Occipital lobe (tissue), 2 donors: Measurements from ENCODE around the gene IRF8. TPM values are rescaled to one million over a fixed set of nuclear protein-coding genes. Genes with fewer than 3 reads are reported as not detected.

Experiments
- DNase-seq: peaks from one replicate; lab custom pipeline; 2025; lab: John Stamatoyannopoulos, UW
- total RNA-seq: library from RNA; depleted of rRNA; stranded (reverse); fragments of >200 nt; gene quantifications from one replicate; pipeline ENCODE4 v1.2.3, GENCODE V29; 2014

The IRF8 gene
- total RNA-seq, 1 donor from 2014 or later, result 9.8 TPM

DNA sequence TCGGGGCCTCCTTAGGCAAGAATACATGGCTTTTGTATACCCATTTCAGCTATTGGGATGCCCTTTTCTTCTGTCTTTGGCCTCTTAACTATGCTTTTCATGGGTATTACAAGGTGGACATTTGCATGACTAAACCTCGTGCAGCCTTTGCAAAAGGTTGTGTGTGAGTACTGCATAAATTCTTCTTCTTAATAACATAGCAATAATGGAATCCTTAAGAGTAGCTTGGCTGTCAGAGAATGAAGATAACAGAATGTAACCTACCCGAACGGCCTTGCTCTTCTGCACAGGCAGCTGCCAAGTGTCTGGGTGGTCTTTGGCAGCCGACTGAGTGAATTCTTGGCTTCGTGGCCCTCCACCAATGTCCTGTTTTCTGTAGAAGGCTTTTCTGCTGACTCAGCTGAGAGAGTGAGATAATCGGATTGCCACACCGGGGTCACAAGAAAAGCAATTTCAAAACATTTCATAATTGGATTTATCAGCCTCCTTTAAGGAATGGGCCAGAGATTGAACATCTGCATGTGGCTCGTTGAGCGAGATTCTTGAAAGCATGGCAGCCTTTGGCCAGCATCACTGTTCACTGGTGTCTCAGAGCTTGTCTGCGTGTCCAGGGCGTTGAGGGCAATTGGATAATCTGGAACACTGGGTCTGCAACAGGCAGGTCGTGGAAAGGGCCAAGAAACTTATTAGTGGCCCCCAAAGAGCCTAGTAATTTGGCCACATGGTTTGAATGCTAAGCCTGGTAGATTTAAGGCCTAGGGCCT is 13.4 kb downstream of the IRF8 start:
- DNase-seq, result no peak

DNA sequence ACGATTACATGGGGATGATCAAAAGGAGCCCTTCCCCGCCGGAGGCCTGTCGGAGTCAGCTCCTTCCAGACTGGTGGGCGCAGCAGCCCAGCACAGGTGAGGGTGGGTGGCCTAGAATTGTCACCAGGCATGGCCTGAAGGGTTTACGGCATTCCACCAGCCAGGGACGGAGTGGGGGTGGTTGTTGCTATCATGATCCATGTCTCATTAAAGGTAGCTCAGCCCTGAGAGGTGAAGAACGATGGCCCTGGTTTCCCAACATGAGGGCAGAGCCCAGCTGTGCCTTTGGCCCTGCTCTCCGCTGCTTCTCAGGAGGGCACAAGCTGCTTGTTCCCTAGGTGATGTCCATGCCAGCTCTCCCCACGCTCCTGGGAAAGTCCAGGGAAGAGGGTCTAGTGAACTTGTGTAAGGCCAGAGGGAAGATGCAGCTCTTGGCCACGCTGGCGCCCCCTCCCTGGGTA is 14.2 kb downstream of the IRF8 start:
- no peak for DNase-seq

DNA sequence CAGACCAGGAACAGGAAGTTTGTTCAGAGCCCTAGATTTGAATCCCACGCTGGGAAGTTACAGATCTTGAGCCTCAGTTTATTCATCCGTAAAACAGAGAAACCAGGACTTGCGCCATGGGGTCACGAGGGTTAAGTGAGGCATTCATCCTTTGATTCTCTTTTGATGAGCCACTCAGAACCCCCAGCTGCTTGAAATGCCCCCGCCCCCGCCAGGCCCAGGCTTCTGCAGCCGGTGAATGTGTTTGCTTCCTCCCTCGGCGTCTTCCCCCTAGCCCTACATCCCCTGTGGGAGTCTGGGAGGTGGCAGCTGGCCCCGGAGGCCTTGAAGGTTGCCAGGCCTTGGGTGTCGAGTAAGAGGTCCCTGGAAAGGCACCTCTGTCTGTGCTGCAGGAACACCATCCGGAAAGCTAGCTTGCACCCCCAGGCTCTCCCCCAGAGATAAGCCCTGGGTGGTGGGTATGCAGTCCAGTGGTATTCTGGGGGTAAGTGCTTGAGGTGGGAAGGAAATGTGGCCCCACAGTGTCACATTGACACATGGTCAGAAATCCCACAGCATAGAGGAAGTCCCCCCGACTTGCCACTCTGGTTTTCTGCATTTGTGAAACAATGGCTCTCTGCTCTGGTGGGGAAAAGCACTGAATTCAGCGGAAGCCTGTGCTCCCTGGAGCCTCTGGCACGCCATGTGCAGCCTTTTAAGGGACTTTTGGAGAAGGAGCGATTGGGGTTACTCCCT is 14.9 kb downstream of the IRF8 start:
- DNase-seq, result no peak

DNA sequence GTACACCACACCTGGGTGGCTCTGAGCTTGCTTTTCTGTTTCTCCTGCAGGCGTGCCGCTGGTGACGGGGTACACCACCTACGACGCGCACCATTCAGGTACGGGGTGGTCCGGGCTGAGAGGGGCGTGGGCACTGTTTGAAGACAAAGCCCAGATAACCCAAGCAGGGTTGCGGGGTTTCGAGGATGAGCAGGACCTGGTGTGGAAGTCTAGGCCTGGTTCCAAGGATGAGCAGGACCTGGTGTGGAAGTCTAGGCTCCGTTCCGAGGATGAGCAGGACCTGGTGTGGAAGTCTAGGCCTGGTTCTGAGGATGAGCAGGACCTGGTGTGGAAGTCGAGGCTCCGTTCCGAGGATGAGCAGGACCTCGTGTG is 15.4 kb downstream of the IRF8 start:
- DNase-seq, result no peak

DNA sequence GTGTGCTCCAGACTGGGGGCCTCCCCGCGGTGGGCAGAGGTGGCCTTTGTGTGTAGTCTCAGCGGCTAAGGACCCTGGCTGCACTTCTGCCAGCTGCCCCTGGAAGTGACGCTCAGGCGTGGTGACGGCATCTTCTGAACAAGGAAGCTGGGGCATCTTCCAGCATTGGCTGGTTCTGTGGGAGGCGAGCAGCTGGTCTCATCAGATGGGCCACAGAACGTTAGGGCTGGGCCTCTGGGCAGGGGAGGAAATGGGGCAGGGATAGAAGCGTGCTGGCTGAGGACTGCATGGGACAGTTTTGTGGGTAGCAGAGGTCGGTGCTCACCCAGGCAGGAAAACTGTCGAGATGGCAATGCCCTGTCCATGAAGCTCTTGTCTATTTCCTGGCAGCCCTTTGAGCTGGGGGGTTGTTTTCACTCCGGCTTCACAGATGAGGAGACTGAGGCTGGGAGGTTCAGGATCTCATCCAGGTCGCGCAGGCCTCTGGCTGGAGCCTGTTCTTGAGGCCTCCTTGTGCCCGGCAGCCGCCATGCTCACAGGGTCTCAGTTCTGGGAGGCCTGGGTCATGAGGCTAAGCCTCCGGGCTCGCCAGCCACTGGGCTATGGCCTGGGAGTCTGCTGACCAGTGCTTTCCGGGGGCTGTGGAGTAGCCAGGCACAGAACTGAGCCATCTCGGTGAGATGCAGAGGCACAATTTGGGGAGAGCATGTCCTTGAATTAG is 16.3 kb downstream of the IRF8 start:
- no peak for DNase-seq

DNA sequence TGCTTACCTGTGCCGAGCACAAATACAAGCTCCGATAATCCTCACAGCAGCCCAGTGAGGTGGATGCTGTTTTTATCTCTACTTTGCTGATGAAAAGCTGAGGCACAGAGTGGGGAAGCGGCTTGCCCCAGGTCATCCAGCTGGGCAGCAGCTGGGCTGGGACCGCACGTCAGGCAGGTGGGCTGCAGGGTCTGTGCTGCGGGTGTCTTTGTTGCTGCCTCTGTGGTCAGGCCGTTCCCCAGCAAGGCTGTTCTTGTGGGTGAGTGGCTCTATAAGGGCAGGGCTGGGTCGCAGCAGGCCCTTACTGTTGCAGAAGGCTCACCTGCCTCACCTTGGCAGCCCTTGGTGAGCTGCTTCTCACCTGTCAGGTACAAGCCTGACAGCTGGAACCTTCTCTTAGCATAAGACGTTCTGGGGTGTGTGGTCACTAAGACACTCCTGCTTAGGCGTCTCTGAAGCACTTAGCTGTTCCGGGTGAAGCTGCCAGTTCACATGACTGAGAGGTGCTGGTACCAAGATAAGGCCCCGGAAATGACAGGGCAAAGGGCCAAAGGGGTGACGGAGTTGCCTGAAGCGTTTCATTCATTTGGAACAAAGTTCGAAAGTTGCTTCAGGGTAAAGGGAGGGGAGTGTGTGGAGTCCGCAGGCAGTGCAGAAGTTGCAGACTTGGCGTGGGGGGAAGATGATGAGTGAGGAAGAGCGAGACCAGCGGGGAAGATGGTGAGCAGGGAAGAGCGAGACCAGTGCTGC is 17.4 kb downstream of the IRF8 start:
- DNase-seq, result no peak

DNA sequence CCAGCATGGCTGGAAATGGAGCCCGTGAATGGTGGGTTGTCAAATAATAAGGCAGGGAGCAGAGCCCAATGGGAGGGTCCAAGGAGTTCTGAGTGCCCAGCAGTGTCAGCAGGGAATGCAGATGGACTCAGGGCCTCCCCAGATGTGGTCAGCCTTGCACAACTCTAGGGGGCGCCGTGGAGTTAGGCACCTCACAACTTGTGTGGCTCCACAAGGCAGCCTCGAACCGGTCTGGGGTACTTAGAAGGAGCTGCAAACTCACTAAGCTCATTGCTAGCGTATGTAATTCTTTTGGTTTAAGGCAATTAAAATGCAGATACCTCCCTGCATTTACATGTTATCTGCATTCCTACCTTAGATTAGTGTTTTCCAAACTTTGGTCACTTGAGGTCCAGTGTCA is 18.1 kb downstream of the IRF8 start:
- no peak for DNase-seq

DNA sequence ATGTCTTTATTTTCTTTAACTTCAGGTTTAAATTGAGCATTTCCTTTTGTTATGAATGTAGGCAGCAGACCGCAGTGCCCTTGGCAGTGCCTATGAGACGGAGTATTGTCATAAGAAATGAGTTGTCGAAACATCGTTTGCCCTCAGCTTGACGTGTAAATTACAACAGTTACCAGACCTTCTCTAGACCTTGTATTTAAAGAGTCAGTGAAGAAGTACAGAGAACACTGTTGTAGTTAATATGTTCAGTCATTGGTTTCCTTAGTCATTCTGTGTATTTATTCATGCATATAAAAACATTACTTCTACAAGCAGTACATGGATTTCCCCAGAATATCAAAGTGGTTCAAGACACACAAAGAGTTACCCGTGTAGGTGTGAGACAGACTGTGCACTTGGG is 19.0 kb downstream of the IRF8 start:
- no peak for DNase-seq

DNA sequence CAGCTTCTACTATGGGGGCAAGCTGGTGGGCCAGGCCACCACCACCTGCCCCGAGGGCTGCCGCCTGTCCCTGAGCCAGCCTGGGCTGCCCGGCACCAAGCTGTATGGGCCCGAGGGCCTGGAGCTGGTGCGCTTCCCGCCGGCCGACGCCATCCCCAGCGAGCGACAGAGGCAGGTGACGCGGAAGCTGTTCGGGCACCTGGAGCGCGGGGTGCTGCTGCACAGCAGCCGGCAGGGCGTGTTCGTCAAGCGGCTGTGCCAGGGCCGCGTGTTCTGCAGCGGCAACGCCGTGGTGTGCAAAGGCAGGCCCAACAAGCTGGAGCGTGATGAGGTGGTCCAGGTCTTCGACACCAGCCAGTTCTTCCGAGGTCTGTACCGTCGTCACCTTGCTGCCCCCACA is 19.5 kb downstream of the IRF8 start:
- DNase-seq, result no peak

DNA sequence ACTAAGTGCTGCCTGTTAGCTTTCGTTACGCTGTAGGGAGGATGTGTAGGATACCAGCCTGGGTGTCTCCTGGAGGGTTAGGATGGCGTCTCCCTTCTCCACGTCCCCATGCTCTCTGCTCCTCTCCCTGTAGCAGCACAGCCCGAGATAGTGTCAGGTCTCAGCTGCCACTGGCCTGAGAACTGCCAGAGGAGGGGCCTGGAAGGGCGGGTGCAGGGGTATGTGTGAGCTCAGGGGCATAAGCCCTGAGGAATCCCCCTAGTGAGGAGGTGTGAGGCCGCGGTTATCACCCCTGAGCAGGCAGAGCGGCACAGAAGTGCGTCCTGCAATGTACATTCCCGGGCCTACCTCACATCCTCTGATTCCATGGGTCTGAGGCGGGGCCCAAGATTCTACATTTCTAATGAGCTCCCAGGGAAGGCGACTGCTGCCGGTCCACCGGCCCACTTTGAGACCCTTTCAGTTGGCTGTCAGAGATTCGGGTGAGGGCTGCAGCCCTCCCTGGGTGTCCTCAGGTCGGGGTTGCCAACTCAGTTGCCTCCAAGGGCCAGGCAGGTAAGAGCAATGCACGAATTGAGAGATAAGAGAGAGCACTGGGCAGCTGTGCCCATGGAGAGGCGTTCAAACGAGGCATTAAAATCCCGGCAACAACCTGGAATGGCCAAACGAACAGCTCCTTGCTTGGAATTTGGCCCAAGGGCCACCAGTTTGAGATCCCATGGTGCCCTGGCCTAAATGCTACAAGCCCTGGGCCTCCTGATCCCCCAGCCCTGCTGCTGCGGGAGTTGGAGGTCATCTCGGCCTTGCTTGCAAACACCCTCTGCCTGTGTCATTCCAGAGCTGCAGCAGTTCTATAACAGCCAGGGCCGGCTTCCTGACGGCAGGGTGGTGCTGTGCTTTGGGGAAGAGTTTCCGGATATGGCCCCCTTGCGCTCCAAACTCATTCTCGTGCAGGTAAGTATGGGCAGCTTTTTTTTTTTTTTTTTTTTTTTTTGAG is 20.6 kb downstream of the IRF8 start:
- DNase-seq, result no peak

DNA sequence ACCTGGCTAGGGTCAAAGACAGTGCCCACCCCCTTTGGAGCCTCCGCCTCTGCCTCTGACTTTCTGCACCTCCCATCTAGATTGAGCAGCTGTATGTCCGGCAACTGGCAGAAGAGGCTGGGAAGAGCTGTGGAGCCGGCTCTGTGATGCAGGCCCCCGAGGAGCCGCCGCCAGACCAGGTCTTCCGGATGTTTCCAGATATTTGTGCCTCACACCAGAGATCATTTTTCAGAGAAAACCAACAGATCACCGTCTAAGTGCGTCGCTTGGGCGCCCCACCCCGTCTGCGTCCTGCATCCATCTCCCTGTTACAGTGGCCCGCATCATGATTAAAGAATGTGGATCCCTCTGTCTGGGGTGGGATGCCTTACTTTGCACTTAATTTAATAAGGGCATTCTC is 22.1 kb downstream of the IRF8 start:
- DNase-seq, result no peak

DNA sequence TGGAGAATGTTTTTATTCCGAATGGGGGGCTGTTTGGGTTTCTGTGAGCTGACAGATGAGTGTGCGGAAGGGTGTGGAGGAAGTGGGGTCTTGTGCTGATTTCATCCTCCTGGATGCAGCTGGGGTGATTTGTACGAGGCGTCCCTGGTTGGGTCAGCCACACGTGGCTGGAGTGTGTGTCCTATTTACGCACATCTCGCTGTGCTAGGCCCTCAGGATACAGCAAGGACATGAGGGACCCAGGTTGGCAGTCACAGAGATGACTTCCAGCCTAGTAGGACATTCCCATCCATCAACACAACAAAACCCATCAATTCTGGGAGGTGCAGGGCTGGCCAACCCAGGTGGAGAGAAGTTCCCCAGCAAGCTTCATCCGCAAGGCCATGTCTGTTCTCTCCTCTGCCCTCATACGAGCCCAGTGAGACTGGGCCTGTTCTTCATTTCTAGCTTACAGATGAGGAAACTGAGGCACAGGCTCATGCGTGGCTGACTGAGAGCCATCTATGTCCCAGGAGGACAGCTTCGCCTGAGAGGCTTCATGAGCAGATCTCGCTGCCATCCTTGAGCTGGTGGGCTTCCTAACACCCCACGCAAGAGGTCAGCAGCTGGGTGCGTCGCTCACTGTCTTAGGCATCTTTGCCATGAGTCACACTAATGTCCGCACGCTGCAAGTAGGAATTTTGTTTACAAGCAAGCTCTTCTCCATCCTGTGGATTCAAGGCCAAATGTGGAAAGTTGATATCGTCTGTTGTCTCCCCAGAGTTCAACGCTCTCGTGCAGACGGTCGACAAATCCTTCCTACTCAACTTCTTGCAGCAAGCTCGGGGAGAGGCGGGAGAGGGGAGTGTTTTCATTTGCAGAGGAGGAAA is 24.4 kb downstream of the IRF8 start:
- no peak for DNase-seq

DNA sequence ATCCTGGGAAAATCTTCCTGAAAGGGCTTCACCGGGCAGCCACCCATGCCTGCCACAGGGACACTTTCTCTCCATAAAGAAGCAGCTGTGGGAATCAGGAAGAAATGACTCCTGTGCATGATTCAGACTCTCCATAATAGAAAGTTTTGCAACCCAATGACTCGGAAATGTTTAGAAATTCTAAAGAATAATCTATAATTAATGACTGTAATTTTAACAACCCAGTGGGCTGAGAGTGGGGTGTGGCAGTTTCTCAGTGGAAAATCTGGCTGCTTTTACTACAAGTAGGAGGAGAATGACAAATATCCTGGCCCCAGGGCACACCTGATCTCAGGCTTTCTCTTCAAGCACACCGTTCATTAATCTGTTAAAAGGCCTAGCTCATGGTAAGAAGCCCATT is 25.7 kb downstream of the IRF8 start:
- no peak for DNase-seq

DNA sequence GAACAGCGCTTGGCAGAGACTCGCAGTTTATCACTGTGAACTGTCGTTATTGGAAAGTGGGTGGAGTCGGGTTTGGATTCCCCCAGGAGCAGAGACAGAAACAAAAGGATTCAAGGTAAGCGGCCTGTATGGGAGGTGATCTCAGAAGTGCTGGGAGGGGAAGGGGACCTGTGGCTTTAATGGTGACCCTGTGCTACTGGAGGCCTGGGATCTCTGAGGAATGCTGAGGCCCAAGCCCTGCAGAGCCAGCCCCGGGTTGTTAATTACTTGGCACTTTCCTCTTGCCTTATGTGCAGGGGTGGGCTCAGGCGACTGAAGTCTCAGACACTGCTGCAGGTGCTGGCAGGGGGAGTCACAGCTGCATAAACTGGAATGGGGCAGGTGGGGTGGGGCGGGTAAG is 27.4 kb downstream of the IRF8 start:
- DNase-seq, result no peak

DNA sequence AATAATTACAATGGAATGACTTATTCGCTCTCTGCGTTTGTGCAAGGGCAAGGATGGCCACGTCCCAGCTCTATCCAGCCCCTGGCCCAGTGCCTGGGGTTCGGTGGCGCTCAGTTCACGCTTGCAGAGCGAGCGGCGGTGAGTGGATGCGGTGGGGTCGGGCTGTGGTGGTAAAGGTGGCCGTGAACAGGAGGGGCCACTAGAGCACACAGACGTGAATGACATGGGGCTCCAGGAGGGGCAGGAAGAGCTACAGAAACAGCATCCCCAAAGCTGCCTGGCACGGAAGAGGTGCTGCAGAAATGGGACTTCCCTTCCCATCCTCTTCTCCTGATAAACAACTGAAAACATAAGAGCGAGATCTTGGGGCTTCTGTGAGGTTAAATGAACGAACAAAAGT is 28.4 kb downstream of the IRF8 start:
- no peak for DNase-seq

DNA sequence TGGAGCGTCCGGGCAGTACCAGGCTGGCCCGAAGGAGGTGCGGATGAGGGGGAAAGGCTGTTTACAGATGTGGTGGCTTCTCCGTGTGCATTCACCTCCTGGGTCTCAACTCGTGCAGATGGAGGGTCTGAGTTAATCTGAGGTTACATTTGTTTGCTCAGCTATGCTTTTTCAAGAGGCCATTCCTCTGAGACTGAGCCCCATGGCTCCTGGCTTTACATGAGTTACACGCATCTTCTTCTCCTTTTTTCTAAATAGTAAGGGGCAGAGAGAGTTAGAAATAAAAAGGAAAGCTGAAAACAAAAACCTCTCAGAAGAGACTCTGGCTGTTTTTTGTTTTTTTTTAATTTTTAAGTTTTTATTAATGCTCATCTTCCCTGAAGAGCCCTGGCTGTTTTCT is 29.0 kb downstream of the IRF8 start:
- no peak for DNase-seq

DNA sequence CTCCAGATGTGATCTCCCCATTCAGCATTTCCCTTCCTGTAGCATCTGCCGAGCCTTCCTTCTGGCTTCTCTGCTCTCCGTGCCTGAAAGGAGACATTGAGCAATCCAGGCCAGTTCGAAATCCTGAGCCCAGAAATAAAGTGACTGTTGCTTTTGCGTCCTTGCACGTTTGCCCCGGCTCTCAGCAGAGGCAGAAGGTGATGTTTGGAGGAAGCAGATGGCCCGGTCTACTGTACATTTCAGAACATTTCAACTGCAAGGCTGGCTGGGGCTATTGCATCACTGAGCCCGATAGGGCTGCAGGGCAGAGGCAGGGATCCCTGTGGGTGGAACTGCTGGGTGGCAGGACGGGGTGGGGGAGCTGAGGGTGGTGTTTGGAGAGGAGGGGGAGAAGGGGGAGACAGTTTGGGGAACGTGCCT is 29.4 kb downstream of the IRF8 start:
- no peak for DNase-seq

DNA sequence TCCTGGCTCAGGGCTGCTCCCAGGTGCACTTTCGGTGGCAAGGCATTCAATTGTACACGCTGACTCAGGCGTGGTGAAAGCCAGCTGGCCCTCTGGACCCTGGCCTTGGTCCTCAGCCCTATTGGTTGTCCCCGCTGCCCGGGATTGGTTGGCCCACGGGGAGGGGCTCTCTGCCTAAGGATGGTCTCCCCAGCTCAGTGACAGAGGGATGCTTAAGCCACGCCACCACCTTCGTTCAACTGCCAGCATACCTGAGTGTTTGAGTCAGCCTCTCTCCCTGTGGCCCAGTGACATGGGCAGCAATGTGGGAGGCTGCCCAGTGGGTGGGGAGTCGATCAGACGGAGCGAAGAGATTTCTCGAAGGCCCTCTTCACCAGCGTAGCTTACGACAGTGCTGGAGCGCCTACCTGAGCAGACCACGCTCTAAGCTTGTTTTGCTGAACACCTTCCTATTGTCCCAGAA is 30.3 kb downstream of the IRF8 start:
- no peak for DNase-seq

DNA sequence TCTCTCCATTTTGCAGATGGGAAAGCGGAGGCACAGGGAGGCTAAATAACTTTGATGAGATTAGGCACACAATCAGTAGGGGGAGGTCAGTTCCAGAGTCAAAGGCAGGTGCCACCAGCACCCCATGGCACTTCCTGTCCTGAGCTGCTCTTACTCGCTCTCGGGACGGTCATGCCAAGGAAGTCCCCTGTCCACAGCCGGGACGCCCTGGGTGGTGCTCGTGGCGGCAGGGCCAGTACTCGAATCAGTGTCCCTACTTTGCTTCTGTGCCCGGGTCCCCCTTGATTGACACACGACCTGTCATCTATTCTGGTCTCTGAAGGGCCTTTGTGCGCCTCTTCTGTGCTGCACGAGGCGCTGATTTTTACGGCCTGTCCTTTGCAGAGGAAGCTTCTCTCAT is 31.3 kb downstream of the IRF8 start:
- no peak for DNase-seq
